ENCODE measurements around the gene RAMACL.
"Not testable (repeated sequence)": the region's sequence is repeated elsewhere in the genome, so short reads cannot be mapped to it uniquely, and the experiment has no call there.

The RAMACL gene

GRCh38 chr6:166541876-166542579 lies 44.5 kb downstream of the RAMACL start:
- no peak overlapping the region for H3K4me3 ChIP-seq (ENCODE audit: control insufficient read depth, low read depth, low read length)
- no peak for DNase-seq (ENCODE audit: low read depth)
- TF ChIP-seq CTCF (conservative IDR thresholded peaks at IDR 0.05; ENCODE audit: control insufficient read depth, insufficient read depth, low read depth, low read length) = no peak

GRCh38 chr6:166541366-166541765 lies 45.1 kb downstream of the RAMACL start:
- TF ChIP-seq CTCF (conservative IDR thresholded peaks at IDR 0.05; ENCODE audit: control insufficient read depth, insufficient read depth, low read depth, low read length) = no peak
- DNase-seq (ENCODE audit: low read depth) = no peak
- peak overlapping the region; percentile 7 for H3K4me3 ChIP-seq (ENCODE audit: control insufficient read depth, low read depth, low read length)

GRCh38 chr6:166540631-166541331 lies 45.7 kb downstream of the RAMACL start:
- DNase-seq (ENCODE audit: low read depth) = peak; percentile 88
- no peak for TF ChIP-seq CTCF (conservative IDR thresholded peaks at IDR 0.05; ENCODE audit: control insufficient read depth, insufficient read depth, low read depth, low read length)
- peak overlapping the region; percentile 7 for H3K4me3 ChIP-seq (ENCODE audit: control insufficient read depth, low read depth, low read length)

GRCh38 chr6:166539543-166539942 lies 46.9 kb downstream of the RAMACL start:
- H3K4me3 ChIP-seq (ENCODE audit: control insufficient read depth, low read depth, low read length) = no peak overlapping the region
- DNase-seq (ENCODE audit: low read depth) = no peak
- no peak for TF ChIP-seq CTCF (conservative IDR thresholded peaks at IDR 0.05; ENCODE audit: control insufficient read depth, insufficient read depth, low read depth, low read length)

GRCh38 chr6:166539011-166539385 lies 47.5 kb downstream of the RAMACL start:
- not testable (repeated sequence) for DNase-seq (ENCODE audit: low read depth); H3K4me3 ChIP-seq (ENCODE audit: control insufficient read depth, low read depth, low read length)

- no peak for DNase-seq (ENCODE audit: low read depth)
- no peak for TF ChIP-seq CTCF (conservative IDR thresholded peaks at IDR 0.05; ENCODE audit: control insufficient read depth, insufficient read depth, low read depth, low read length)
These were observed 48.0 kb downstream of the RAMACL start for GRCh38 chr6:166538297-166539010.

More at GRCh38 chr6:166538297-166539010, 48.0 kb downstream of the RAMACL start:
- no peak overlapping the region for H3K4me3 ChIP-seq (ENCODE audit: control insufficient read depth, low read depth, low read length)
